ENCODE results near the gene CDK11A. TPM values are rescaled to one million over a fixed set of nuclear protein-coding genes. Genes with fewer than 3 reads are reported as not detected.

The CDK11A gene
- total RNA-seq, 1 experiment from 2014 or later, result 36.2 TPM

DNA sequence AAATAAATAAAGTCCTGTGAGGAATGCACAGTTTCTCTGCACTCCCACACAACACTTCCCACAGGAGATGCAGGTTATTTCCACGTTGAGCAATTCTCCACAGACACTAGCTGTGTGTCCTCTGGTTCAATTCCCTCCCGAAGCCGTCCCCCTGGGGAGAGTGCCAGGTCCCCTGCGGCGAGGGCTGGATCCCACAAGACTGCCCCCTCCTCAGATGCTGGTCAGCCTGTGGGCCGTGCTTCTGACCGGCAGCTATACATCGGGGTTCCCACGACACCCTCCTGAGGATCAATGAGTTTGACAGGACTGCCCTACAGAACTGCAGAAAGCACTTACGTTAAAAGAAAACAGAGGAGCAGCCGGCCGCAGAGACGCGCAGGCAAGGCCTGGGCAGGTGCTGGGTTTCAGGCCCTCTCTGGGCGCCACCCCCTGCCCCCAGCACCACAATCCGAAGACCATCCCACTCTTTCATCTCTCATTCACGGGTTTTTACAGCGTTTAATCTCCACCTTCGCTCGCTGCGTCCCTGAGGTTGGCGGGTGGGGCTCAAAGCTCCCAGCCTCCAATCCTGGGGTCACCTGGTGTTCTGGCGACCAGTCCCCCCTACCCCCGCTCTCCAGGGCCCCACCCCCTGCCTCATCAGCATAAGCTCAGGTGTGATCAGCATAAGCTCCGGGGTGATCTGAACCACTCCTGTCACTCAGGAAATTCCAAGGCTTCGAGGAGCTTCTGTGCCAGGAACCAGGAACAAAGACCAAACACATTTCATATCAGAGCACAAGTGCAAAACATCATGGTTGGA lies 40.9 kb downstream of the CDK11A start:
- intact Hi-C loops (cut with micrococcal nuclease; ENCODE audit: unreplicated experiment), result no loop called here

GRCh38 chr1:1680912-1681273 lies 43.3 kb downstream of the CDK11A start:
- no peaks in the 10 kb centered on the region for H3K27me3 Mint-ChIP-seq (ENCODE audit: unreplicated experiment)
- no peaks in the 10 kb centered on the region for H3K9me3 Mint-ChIP-seq (ENCODE audit: low read depth, unreplicated experiment)
- DNase-seq, result no peak
- CTCF ChIA-PET, result interaction anchor here (0.7 kb wide), 1 partner anchor 518 kb away, joined by 3 read pairs; no protein-coding TSS in a partner anchor
- no peaks in the 10 kb centered on the region for H3K4me1 Mint-ChIP-seq (ENCODE audit: low read depth, unreplicated experiment)
- no peak overlapping the region for H3K4me3 Mint-ChIP-seq (ENCODE audit: low read depth, unreplicated experiment)
- H3K27ac Mint-ChIP-seq (ENCODE audit: unreplicated experiment), result no peak overlapping the region
- peaks cover 17% of the 10 kb centered on the region for H3K36me3 Mint-ChIP-seq (ENCODE audit: insufficient read depth, unreplicated experiment)
- intact Hi-C loops (cut with micrococcal nuclease; ENCODE audit: unreplicated experiment), result no loop called here
- no TSS peak for BruUV-seq (replicated peaks)
- TF ChIP-seq, protein P1, sequence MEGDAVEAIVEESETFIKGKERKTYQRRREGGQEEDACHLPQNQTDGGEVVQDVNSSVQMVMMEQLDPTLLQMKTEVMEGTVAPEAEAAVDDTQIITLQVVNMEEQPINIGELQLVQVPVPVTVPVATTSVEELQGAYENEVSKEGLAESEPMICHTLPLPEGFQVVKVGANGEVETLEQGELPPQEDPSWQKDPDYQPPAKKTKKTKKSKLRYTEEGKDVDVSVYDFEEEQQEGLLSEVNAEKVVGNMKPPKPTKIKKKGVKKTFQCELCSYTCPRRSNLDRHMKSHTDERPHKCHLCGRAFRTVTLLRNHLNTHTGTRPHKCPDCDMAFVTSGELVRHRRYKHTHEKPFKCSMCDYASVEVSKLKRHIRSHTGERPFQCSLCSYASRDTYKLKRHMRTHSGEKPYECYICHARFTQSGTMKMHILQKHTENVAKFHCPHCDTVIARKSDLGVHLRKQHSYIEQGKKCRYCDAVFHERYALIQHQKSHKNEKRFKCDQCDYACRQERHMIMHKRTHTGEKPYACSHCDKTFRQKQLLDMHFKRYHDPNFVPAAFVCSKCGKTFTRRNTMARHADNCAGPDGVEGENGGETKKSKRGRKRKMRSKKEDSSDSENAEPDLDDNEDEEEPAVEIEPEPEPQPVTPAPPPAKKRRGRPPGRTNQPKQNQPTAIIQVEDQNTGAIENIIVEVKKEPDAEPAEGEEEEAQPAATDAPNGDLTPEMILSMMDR (IDR thresholded peaks at IDR 0.05; ENCODE audit: unreplicated experiment), result no peak

More for the DNA sequence above, 40.9 kb downstream of the CDK11A start:
- H3K27ac Mint-ChIP-seq (ENCODE audit: unreplicated experiment), result no peak overlapping the region
- H3K36me3 Mint-ChIP-seq (ENCODE audit: insufficient read depth, unreplicated experiment), result peaks cover 17% of the 10 kb centered on the region
- H3K9me3 Mint-ChIP-seq (ENCODE audit: low read depth, unreplicated experiment), result no peaks in the 10 kb centered on the region
- CTCF ChIA-PET, result no interaction called here
- DNase-seq, result no peak
- TF ChIP-seq, protein P1 (IDR thresholded peaks at IDR 0.05; ENCODE audit: unreplicated experiment), result no peak
- H3K27me3 Mint-ChIP-seq (ENCODE audit: unreplicated experiment), result no peaks in the 10 kb centered on the region
- no TSS peak for BruUV-seq (replicated peaks)
- no peaks in the 10 kb centered on the region for H3K4me1 Mint-ChIP-seq (ENCODE audit: low read depth, unreplicated experiment)
- no peak overlapping the region for H3K4me3 Mint-ChIP-seq (ENCODE audit: low read depth, unreplicated experiment)

DNA sequence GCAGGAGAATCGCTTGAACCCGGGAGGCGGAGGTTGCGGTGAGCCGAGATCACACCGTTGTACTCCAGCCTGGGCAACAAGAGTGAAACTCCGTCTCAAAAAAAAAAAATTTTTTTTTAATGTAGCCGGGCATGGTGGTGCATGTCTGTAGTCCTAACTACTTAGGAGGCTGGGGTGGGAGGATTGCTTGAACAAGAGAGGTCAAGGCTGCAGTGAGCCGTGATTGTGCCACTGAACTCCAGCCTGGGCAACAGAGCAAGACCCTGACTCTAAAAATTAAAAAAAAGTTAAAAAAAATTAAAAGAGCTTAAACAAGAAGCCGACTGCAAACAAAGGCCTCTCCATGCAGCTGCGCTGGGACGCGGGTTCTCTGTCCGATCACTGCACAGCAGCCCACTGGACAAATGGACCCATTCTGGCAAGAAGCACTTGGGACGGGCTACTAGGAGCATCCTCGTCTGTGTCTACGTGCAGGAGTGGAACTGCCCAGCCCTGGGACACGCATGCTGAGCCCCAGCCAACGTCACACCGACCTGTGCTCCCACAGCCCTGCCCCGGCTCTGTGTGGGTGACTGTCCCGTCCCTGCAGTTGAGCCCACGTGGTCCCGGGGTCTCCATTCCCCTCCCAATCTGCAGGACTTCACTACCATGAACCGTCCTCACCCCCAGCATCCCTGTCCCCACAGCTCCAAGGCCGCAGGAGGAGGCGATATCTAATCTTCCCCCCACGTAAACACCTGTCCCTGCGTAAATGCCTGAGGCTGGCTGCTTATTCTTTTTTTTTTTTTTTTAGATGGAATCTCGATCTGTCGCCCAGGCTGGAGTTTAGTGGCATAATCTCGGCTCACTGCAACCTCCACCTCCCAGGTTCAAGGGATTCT lies 43.9 kb downstream of the CDK11A start:
- peaks cover 17% of the 10 kb centered on the region for H3K36me3 Mint-ChIP-seq (ENCODE audit: insufficient read depth, unreplicated experiment)
- intact Hi-C loops (cut with micrococcal nuclease; ENCODE audit: unreplicated experiment), result no loop called here
- CTCF ChIA-PET, result interaction anchor here (0.6 kb wide), 1 partner anchor 638 kb away, joined by 3 read pairs; no protein-coding TSS in a partner anchor
- no peaks in the 10 kb centered on the region for H3K9me3 Mint-ChIP-seq (ENCODE audit: low read depth, unreplicated experiment)
- H3K4me3 Mint-ChIP-seq (ENCODE audit: low read depth, unreplicated experiment), result no peak overlapping the region
- TF ChIP-seq, protein P1 (IDR thresholded peaks at IDR 0.05; ENCODE audit: unreplicated experiment), result no peak
- no peak overlapping the region for H3K27ac Mint-ChIP-seq (ENCODE audit: unreplicated experiment)
- BruUV-seq (replicated peaks), result no TSS peak
- no peak for DNase-seq
- H3K27me3 Mint-ChIP-seq (ENCODE audit: unreplicated experiment), result no peaks in the 10 kb centered on the region
- no peaks in the 10 kb centered on the region for H3K4me1 Mint-ChIP-seq (ENCODE audit: low read depth, unreplicated experiment)

DNA sequence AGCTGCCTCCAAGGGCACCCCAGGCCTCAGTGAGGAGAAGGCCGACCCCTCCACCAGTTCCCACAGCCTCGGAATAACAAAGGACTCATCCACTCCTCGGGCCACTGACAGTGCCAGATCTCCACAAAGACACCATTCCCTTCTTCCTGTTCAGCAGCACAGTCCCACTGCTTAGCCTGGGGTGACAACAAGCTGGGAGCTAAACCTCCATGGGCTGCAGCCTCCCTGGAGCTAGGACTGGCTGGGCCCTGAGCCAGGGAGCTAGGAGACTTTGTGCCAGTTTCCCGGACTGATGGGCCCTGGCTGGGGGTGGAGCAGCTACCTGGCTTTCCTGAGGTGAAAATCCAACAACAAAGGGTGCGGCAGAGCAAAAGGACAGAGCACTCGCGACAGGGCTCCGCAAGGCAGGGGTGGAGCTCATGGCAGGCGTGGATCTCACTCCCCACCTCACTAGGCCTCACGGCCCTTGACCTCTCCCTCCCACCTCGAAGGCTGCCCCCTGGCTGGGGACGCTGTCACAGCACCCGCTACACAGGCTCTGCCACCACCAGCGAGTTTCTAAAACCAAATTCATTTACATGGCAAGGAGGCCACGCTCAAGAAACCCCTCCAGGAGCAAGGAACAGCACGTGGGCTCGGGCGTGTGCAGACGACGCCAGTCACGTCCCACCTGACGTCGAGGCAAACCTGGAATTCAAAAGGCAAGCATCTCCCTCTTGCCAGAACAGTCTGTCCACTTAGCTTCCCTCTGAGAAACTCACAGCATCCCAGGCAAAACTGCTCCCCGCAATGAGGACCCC lies 45.4 kb downstream of the CDK11A start:
- Mint-ChIP-seq H3K36me3 (ENCODE audit: insufficient read depth, unreplicated experiment) (peaks cover 9% of the 10 kb centered on the region), H3K4me1 (ENCODE audit: low read depth, unreplicated experiment) (no peaks in the 10 kb centered on the region), H3K9me3 (ENCODE audit: low read depth, unreplicated experiment) (no peaks in the 10 kb centered on the region), H3K27ac (ENCODE audit: unreplicated experiment) (no peak overlapping the region), H3K4me3 (ENCODE audit: low read depth, unreplicated experiment) (no peak overlapping the region), H3K27me3 (ENCODE audit: unreplicated experiment) (no peaks in the 10 kb centered on the region)
- TF ChIP-seq, protein P1 (IDR thresholded peaks at IDR 0.05; ENCODE audit: unreplicated experiment), result peak; percentile 30
- intact Hi-C loops (cut with micrococcal nuclease; ENCODE audit: unreplicated experiment), result no loop called here
- DNase-seq, result peak; percentile 12
- no TSS peak for BruUV-seq (replicated peaks)
- CTCF ChIA-PET, result no interaction called here

Data from Calu3 (cell line).